Nephron (organoid): ENCODE measurements around the gene KIT.

Experiments used
- H3K27ac Mint-ChIP-seq, 3 experiments: 2 replicates each; pipeline ENCODE4 v1.8.0; 2020; ENCODE audit warnings: mixed read lengths in 3 of 3, mild to moderate bottlenecking in 2 of 3, moderate library complexity in 1 of 3
- H3K27me3 Mint-ChIP-seq: 2 replicates; pipeline ENCODE4 v1.8.0; 2021; ENCODE audit warnings: low read depth, mild to moderate bottlenecking, moderate library complexity, mixed read lengths
- H3K36me3 Mint-ChIP-seq: 2 replicates; pipeline ENCODE4 v1.8.0; 2020; ENCODE audit warnings: low read depth, mixed read lengths
- H3K4me1 Mint-ChIP-seq: 2 replicates; pipeline ENCODE4 v1.8.0; 2020; ENCODE audit warnings: mixed read lengths
- H3K4me3 Mint-ChIP-seq, 3 experiments: 2 replicates each; pipeline ENCODE4 v1.8.0; 2020; ENCODE audit warnings: mild to moderate bottlenecking in 3 of 3, mixed read lengths in 3 of 3, moderate library complexity in 2 of 3
- H3K9me3 Mint-ChIP-seq: 2 replicates; pipeline ENCODE4 v1.8.0; 2020; ENCODE audit warnings: mixed read lengths
- TF ChIP-seq, protein P1 (sequence below), 3 experiments: fragments of 200-600 bp; sonication (generic); IDR thresholded peaks; one replicate each; pipeline ENCODE4 v1.5.0; 2021; ENCODE audit warnings: antibody characterized with exemption in 3 of 3; ENCODE audit not compliant: unreplicated experiment in 3 of 3

The KIT gene

DNA sequence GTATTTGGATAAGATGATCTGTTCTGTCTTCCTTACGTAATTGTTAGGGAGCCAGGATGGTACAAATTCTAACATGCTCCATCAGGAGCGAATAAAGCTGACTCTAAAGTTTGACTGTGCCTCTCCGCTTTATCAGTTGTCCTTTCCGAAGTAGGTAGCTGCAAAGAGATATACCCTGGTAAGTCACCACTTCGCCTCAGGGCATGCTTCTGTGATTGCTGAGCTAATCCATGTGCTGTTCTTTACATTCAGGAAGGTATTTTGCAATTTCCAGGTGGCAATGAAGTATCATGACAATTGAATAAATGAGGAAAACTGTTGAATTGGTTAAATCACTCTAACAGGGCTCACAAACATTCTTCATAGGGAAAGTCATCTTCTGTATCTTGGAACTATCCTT lies 38.9 kb downstream of the KIT start:
- Mint-ChIP-seq H3K9me3 (no peaks in the 10 kb centered on the region), H3K36me3 (peaks cover 5% of the 10 kb centered on the region), H3K27ac (no peak overlapping the region), H3K4me1 (no peaks in the 10 kb centered on the region), H3K4me3 (no peak overlapping the region), H3K27me3 (peaks cover 9% of the 10 kb centered on the region)
- TF ChIP-seq, protein P1, sequence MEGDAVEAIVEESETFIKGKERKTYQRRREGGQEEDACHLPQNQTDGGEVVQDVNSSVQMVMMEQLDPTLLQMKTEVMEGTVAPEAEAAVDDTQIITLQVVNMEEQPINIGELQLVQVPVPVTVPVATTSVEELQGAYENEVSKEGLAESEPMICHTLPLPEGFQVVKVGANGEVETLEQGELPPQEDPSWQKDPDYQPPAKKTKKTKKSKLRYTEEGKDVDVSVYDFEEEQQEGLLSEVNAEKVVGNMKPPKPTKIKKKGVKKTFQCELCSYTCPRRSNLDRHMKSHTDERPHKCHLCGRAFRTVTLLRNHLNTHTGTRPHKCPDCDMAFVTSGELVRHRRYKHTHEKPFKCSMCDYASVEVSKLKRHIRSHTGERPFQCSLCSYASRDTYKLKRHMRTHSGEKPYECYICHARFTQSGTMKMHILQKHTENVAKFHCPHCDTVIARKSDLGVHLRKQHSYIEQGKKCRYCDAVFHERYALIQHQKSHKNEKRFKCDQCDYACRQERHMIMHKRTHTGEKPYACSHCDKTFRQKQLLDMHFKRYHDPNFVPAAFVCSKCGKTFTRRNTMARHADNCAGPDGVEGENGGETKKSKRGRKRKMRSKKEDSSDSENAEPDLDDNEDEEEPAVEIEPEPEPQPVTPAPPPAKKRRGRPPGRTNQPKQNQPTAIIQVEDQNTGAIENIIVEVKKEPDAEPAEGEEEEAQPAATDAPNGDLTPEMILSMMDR (IDR thresholded peaks at IDR 0.05; ENCODE audit: unreplicated experiment in 3 of 3): no peak

DNA sequence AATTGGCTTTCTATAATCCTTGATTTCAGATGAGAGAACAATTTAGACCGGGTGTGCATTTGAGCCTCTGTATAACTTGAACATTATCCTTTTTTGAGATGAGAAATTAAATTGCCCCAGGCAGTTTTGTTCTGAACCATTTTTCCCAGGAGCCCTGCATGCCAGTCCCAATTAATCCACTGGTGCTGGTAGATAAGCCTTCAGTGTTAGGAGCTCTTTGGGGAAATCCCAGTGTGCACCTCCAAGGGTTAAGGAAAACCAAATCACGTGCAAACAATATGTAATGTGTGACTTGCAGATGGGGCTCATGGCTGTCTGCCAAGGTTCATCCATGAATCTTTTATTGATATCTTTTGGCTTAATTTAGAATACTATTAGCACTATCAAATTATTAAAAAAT lies 43.2 kb downstream of the KIT start:
- Mint-ChIP-seq H3K4me1 (no peaks in the 10 kb centered on the region), H3K36me3 (peaks cover 9% of the 10 kb centered on the region), H3K9me3 (no peaks in the 10 kb centered on the region), H3K27ac (no peak overlapping the region), H3K4me3 (no peak overlapping the region), H3K27me3 (no peaks in the 10 kb centered on the region)
- TF ChIP-seq, protein P1 (IDR thresholded peaks at IDR 0.05; ENCODE audit: unreplicated experiment in 3 of 3): no peak

DNA sequence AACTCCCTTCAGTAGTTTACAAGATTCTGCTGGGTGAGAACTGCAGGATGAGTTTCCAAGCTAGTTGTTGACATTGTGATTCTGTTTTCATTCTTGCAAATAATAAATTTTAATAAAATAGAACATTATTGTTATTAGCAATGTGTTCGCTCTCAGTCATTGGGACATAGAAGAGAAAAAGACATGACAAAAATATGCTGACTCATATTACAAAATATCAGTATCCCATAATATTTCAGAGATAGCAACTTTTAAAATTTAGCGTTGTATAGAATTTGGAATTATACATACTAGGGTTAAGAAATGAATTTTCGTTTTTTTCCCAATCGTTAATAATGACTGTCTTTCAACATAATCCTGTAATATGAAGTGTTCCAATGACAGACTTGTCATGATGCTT lies 45.4 kb downstream of the KIT start:
- Mint-ChIP-seq H3K4me1 (no peaks in the 10 kb centered on the region), H3K9me3 (no peaks in the 10 kb centered on the region), H3K27me3 (no peaks in the 10 kb centered on the region), H3K4me3 (no peak overlapping the region), H3K36me3 (peaks cover 9% of the 10 kb centered on the region), H3K27ac (no peak overlapping the region)
- TF ChIP-seq, protein P1 (IDR thresholded peaks at IDR 0.05; ENCODE audit: unreplicated experiment in 3 of 3): no peak

DNA sequence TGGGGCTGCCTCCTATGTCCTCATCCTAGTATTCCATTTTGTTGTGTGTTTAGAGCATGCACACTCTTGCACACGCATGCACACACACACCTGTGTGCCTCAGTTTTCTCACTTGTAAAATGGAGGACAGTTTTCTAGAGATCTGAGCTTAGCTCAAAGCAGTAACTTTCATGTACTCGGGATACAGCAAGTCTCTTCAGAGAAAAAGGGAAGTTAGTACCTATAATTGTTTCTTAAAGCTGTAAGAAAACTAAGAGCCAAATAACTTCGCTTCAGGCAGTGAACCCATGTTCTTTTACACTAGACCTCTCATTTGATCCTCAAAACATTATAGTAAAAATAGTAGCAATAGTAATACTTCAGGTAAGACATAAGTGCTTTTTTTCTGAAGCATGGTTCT lies 49.6 kb downstream of the KIT start:
- Mint-ChIP-seq H3K9me3 (no peaks in the 10 kb centered on the region), H3K4me3 (no peak overlapping the region), H3K27me3 (no peaks in the 10 kb centered on the region), H3K27ac (no peak overlapping the region), H3K36me3 (peaks cover 8% of the 10 kb centered on the region), H3K4me1 (no peaks in the 10 kb centered on the region)
- TF ChIP-seq, protein P1 (IDR thresholded peaks at IDR 0.05; ENCODE audit: unreplicated experiment in 3 of 3): no peak

DNA sequence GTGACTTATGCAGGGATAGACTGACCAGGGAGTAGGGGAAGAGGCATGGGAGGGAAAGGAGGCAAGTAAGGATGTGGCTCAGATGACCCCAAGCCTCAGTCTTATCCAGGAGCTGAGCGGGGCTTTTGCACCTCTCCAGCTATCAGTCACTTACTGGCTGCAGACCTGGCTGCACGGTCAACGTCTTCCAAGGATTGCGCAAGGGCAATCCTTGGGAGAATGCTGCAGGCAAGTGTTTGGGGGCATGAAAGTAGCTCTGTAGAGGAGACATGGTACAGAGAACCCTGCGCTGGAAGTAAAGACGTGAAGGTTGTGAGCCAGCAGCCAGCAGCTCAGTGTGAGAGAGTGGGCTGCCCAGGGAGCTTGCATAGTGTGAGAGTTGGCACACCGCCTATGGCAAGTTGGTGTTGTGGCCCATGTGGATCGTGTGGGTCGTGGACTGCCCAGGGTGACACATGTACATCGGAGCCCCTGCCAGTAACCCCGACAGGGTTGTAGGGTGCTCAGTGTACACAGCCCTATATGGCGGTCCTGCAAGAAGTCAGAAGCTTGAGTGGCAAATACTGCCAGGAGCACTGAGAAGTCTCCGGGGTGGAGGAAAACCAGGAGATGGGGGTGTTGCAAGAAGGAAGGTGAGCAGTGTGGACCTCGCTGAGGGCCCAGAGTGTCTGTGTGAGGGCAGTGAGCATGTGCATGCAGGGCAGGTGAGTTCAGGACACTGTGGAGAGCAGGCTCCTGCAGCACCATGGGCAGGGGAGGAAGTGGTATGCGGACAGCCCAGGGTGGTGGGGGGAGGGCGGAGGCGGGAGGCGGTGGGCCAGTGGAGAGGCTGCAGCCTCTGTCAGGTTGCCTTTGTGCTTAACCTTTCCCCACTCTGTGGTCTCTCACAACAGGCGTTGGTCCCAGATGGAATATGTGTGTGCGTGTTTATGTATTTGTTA lies 50.9 kb downstream of the KIT start:
- H3K27ac Mint-ChIP-seq: no peak overlapping the region

More for the DNA sequence above, 50.9 kb downstream of the KIT start:
- TF ChIP-seq, protein P1 (IDR thresholded peaks at IDR 0.05; ENCODE audit: unreplicated experiment in 3 of 3): no peak
- H3K4me3 Mint-ChIP-seq: no peak overlapping the region
- peaks cover 8% of the 10 kb centered on the region for H3K36me3 Mint-ChIP-seq
- H3K4me1 Mint-ChIP-seq: no peaks in the 10 kb centered on the region
- no peaks in the 10 kb centered on the region for H3K27me3 Mint-ChIP-seq
- H3K9me3 Mint-ChIP-seq: no peaks in the 10 kb centered on the region
